Karpas-422 (cell line): Measurements from ENCODE around the gene AFF3. TPM values are rescaled to one million over a fixed set of nuclear protein-coding genes. Genes with fewer than 3 reads are reported as not detected.

Source experiments
- DNase-seq: peaks from one replicate; pipeline ENCODE4 v3.0.0-alpha.2; 2015
- H2AFZ ChIP-seq: fragments of 200-600 bp; sonication (generic); 2 replicates; pipeline ENCODE4 v1.6.1; 2014; ENCODE audit warnings: antibody characterized with exemption, low read length, mixed read lengths
- H3K27ac ChIP-seq: fragments of 200-600 bp; sonication (generic); 2 replicates; pipeline ENCODE4 v1.5.1; 2014; ENCODE audit warnings: mild to moderate bottlenecking, low read length, moderate library complexity
- H3K27me3 ChIP-seq: fragments of 200-600 bp; sonication (generic); 2 replicates; pipeline ENCODE4 v1.6.1; 2014; ENCODE audit warnings: low read length, mixed read lengths
- H3K36me3 ChIP-seq: fragments of 200-600 bp; sonication (generic); 2 replicates; pipeline ENCODE4 v1.6.1; 2014; ENCODE audit warnings: low read length, mixed read lengths; ENCODE audit not compliant: insufficient read depth
- H3K4me1 ChIP-seq: fragments of 200-600 bp; sonication (generic); 2 replicates; pipeline ENCODE4 v1.6.1; 2014; ENCODE audit warnings: mild to moderate bottlenecking, low read length, mixed read lengths
- H3K4me2 ChIP-seq: fragments of 200-600 bp; sonication (generic); 2 replicates; pipeline ENCODE4 v1.6.1; 2014; ENCODE audit warnings: low read length, low read depth, mild to moderate bottlenecking; ENCODE audit not compliant: poor library complexity, severe bottlenecking
- H3K4me3 ChIP-seq: fragments of 200-600 bp; sonication (generic); 2 replicates; pipeline ENCODE4 v1.5.1; 2014; ENCODE audit warnings: mild to moderate bottlenecking, antibody characterized with exemption, low read length, mixed read lengths
- H3K79me2 ChIP-seq: fragments of 200-600 bp; sonication (generic); 2 replicates; pipeline ENCODE4 v1.6.1; 2014; ENCODE audit warnings: mild to moderate bottlenecking, low read length, mixed read lengths
- H3K9ac ChIP-seq: fragments of 200-600 bp; sonication (generic); 2 replicates; pipeline ENCODE4 v1.6.0; 2014; ENCODE audit warnings: low read length
- H3K9me2 ChIP-seq: fragments of 200-600 bp; sonication (generic), shearing (Covaris generic); replicated peaks from 2 replicates; pipeline ENCODE4 v1.6.0; 2014; ENCODE audit warnings: mild to moderate bottlenecking, low read length, moderate library complexity; ENCODE audit not compliant: insufficient read depth
- H3K9me3 ChIP-seq: fragments of 300-700, 200-600 bp; sonication (generic); 2 replicates; pipeline ENCODE4 v1.6.1; 2014; ENCODE audit warnings: low read length, mixed read lengths
- H4K20me1 ChIP-seq: fragments of 200-600 bp; sonication (generic); 2 replicates; pipeline ENCODE4 v1.6.1; 2014; ENCODE audit warnings: mild to moderate bottlenecking, antibody characterized with exemption, low read length, low read depth; ENCODE audit not compliant: insufficient read depth
- total RNA-seq: library from RNA; depleted of rRNA; stranded (reverse); fragments of >200 nt; shearing (Covaris generic); gene quantifications from 2 replicates; pipeline ENCODE4 v1.2.3, GENCODE V29; 2014; ENCODE audit warnings: low replicate concordance

Gene AFF3
- total RNA-seq, 1 experiment from 2014 or later: 99.7 TPM

GRCh38 chr2:100002059-100002458 is 140.3 kb downstream of the AFF3 start:
- no peak overlapping the region for H3K4me2 ChIP-seq
- H3K4me3 ChIP-seq: no peak overlapping the region
- no peaks in the 10 kb centered on the region for H3K27me3 ChIP-seq
- no peak for DNase-seq
- no peaks in the 10 kb centered on the region for H3K9me3 ChIP-seq
- H3K27ac ChIP-seq: no peak overlapping the region
- H2AFZ ChIP-seq: no peak overlapping the region
- no peaks in the 10 kb centered on the region for H3K9me2 ChIP-seq
- no peaks in the 10 kb centered on the region for H4K20me1 ChIP-seq
- peaks cover 7% of the 10 kb centered on the region for H3K4me1 ChIP-seq
- 0 out of 2 replicates have a peak, but pooled peaks cover 4% of the 10 kb centered on the region for H3K79me2 ChIP-seq
- H3K36me3 ChIP-seq: peaks cover 32% of the 10 kb centered on the region; the same call in 1 of the 2 replicates
- H3K9ac ChIP-seq: no peak overlapping the region

GRCh38 chr2:100000915-100001707 is 141.3 kb downstream of the AFF3 start:
- H3K4me2 ChIP-seq: no peak overlapping the region
- 0 out of 2 replicates have a peak, but pooled peaks cover 4% of the 10 kb centered on the region for H3K79me2 ChIP-seq
- no peaks in the 10 kb centered on the region for H3K9me3 ChIP-seq
- H3K36me3 ChIP-seq: peaks cover 27% of the 10 kb centered on the region; the same call in 1 of the 2 replicates
- no peaks in the 10 kb centered on the region for H3K27me3 ChIP-seq
- H2AFZ ChIP-seq: no peak overlapping the region
- H4K20me1 ChIP-seq: no peaks in the 10 kb centered on the region
- no peaks in the 10 kb centered on the region for H3K9me2 ChIP-seq
- peaks cover 7% of the 10 kb centered on the region for H3K4me1 ChIP-seq
- no peak overlapping the region for H3K9ac ChIP-seq
- H3K4me3 ChIP-seq: no peak overlapping the region
- no peak for DNase-seq
- no peak overlapping the region for H3K27ac ChIP-seq

- Histone ChIP-seq H2AFZ (no peak overlapping the region), H3K27me3 (no peaks in the 10 kb centered on the region), H3K27ac (no peak overlapping the region), H3K79me2 (0 out of 2 replicates have a peak, but pooled peaks cover under 1% of the 10 kb centered on the region), H3K9me3 (no peaks in the 10 kb centered on the region), H3K9ac (no peak overlapping the region), H3K36me3 (peaks cover 13% of the 10 kb centered on the region; the same call in 1 of the 2 replicates), H3K4me3 (no peak overlapping the region), H3K4me1 (peaks cover 7% of the 10 kb centered on the region), H3K9me2 (no peaks in the 10 kb centered on the region), H3K4me2 (no peak overlapping the region), H4K20me1 (no peaks in the 10 kb centered on the region)
- DNase-seq: no peak
These were observed 143.6 kb downstream of the AFF3 start for GRCh38 chr2:99998651-99999320.

GRCh38 chr2:99989905-99990304 is 152.5 kb downstream of the AFF3 start:
- Histone ChIP-seq H3K4me3 (no peak overlapping the region), H3K27me3 (no peaks in the 10 kb centered on the region), H3K36me3 (no peaks in the 10 kb centered on the region), H2AFZ (no peak overlapping the region), H3K4me1 (no peaks in the 10 kb centered on the region), H3K4me2 (no peak overlapping the region), H3K9me3 (no peaks in the 10 kb centered on the region), H4K20me1 (no peaks in the 10 kb centered on the region), H3K79me2 (0 out of 2 replicates have a peak, but pooled peaks cover 3% of the 10 kb centered on the region), H3K9ac (no peak overlapping the region), H3K27ac (no peak overlapping the region), H3K9me2 (no peaks in the 10 kb centered on the region)
- no peak for DNase-seq

- H3K9me2 ChIP-seq: no peaks in the 10 kb centered on the region
- no peaks in the 10 kb centered on the region for H4K20me1 ChIP-seq
- H3K9ac ChIP-seq: no peak overlapping the region
- H3K27me3 ChIP-seq: no peaks in the 10 kb centered on the region
- no peak overlapping the region for H3K4me3 ChIP-seq
- DNase-seq: no peak
- 0 out of 2 replicates have a peak, but pooled peaks cover 3% of the 10 kb centered on the region for H3K79me2 ChIP-seq
- H3K27ac ChIP-seq: no peak overlapping the region
- H3K4me2 ChIP-seq: no peak overlapping the region
- no peak overlapping the region for H2AFZ ChIP-seq
- H3K4me1 ChIP-seq: no peaks in the 10 kb centered on the region
- H3K9me3 ChIP-seq: no peaks in the 10 kb centered on the region
- H3K36me3 ChIP-seq: 0 out of 2 replicates have a peak, but pooled peaks cover 3% of the 10 kb centered on the region
These were observed 153.8 kb downstream of the AFF3 start for GRCh38 chr2:99988599-99988998.

GRCh38 chr2:99987160-99987559 is 155.2 kb downstream of the AFF3 start:
- H3K9ac ChIP-seq: no peak overlapping the region
- no peaks in the 10 kb centered on the region for H3K27me3 ChIP-seq
- no peaks in the 10 kb centered on the region for H3K9me3 ChIP-seq
- H2AFZ ChIP-seq: no peak overlapping the region
- no peak overlapping the region for H3K4me2 ChIP-seq
- H3K36me3 ChIP-seq: peaks cover 10% of the 10 kb centered on the region; the same call in 1 of the 2 replicates
- H3K4me1 ChIP-seq: no peaks in the 10 kb centered on the region
- H3K79me2 ChIP-seq: no peaks in the 10 kb centered on the region
- H3K9me2 ChIP-seq: no peaks in the 10 kb centered on the region
- no peak for DNase-seq
- H3K27ac ChIP-seq: no peak overlapping the region
- no peaks in the 10 kb centered on the region for H4K20me1 ChIP-seq
- no peak overlapping the region for H3K4me3 ChIP-seq

GRCh38 chr2:99984799-99985515 is 157.4 kb downstream of the AFF3 start:
- Histone ChIP-seq H3K27ac (no peak overlapping the region), H2AFZ (no peak overlapping the region), H3K79me2 (no peaks in the 10 kb centered on the region), H3K9me3 (no peaks in the 10 kb centered on the region), H4K20me1 (no peaks in the 10 kb centered on the region), H3K9me2 (no peaks in the 10 kb centered on the region), H3K4me3 (no peak overlapping the region), H3K9ac (no peak overlapping the region), H3K27me3 (no peaks in the 10 kb centered on the region), H3K4me2 (no peak overlapping the region), H3K36me3 (peaks cover 10% of the 10 kb centered on the region; the same call in 1 of the 2 replicates), H3K4me1 (no peaks in the 10 kb centered on the region)
- DNase-seq: no peak

- Histone ChIP-seq H3K4me2 (no peak overlapping the region), H3K4me3 (no peak overlapping the region), H4K20me1 (no peaks in the 10 kb centered on the region), H3K9me3 (no peaks in the 10 kb centered on the region), H3K9ac (no peak overlapping the region), H3K27ac (no peak overlapping the region), H3K79me2 (no peaks in the 10 kb centered on the region), H3K27me3 (no peaks in the 10 kb centered on the region), H2AFZ (no peak overlapping the region), H3K9me2 (no peaks in the 10 kb centered on the region), H3K4me1 (no peaks in the 10 kb centered on the region), H3K36me3 (peaks cover 10% of the 10 kb centered on the region; the same call in 1 of the 2 replicates)
- DNase-seq: no peak
These were observed 159.6 kb downstream of the AFF3 start for GRCh38 chr2:99982744-99983143.
